ENCODE measurements around the gene WBP1L.
"Not testable (repeated sequence)": the region's sequence is repeated elsewhere in the genome, so short reads cannot be mapped to it uniquely, and the experiment has no call there.

WBP1L gene

DNA sequence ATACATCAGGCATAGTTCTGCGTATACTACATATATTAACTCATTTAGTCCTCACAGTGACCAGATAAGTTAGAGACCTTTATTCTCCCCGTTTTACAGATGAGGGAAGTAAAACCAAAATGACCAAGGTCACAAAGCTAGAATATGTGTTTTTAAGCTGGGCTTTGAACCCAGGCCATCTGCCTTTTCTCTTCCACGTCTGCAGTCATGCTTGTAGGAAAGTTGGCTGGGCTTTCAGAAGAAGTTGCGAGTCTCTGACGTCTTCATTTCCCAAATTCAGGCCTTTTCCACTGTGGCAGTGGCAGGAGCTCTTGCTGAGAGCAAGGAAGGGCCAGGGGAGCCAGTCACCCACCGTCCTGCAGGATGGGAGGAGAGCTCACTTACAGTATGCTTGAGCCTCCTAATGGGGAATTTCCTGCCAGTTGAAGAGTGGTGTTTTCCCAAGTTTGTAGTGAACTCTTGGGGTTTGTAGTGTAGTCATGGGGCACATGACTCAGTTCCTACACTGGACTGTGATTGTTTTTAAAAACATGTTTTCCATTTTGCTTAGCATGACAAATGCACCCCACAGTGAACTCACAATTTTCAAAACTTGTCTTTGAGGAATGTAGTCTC is 59.3 kb downstream of the WBP1L start:
- no peak for FAIRE-seq
- DNase-seq (ENCODE audit: insufficient read length, low spot score), result peak; percentile 56

DNA sequence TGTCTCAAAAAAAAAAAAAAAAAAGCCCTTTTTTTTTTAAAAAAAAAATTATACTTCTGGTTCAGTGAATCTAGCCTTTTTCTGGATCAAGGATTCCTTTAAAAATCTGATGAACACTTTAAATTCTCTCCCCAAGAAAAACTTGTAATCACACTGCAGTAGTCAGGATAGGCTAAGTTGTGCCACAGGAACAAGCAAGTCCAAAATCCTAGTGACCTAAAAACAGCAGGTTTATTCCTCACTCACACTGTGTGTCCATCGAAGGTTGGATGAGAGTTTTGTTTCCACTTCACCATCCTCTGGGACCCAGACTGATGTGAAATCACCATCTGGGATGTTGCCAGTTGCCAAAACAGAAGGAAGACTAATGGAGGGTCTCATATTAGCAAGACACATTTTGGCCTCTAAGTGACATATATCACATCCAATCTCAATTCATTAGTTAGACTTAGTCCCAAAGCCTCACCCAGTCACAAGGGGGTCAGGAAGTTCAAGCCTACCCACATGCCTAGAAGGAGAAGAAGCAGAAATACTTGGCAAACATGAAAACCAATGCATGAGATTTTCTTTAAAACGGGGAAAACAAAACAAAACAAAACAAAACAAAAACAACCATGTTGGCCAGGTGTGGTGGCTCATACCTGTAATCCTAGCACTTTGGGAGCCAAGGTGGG is 60.8 kb downstream of the WBP1L start:
- no peak for FAIRE-seq
- DNase-seq (ENCODE audit: insufficient read length, low spot score), result no peak

DNA sequence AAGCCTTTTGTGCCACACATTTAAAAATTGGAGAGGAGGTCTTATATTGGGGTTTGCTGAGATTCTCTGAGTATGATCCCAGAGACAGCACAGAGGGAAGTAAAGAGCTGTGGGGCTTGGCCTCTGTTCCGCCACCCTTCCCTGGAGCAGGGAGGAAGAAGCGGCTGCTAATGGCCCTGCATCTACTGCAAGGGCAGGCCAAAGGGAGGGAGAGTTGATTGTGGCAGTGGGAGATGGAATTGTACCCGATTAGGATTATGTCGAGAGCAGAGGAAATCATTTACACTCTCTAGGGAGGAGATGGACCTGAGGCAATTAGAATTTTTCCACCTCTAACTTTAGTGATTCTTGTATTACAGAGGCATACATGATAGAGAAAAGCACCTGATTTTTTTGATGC is 64.6 kb downstream of the WBP1L start:
- no peak for FAIRE-seq
- DNase-seq (ENCODE audit: insufficient read length, low spot score), result no peak

DNA sequence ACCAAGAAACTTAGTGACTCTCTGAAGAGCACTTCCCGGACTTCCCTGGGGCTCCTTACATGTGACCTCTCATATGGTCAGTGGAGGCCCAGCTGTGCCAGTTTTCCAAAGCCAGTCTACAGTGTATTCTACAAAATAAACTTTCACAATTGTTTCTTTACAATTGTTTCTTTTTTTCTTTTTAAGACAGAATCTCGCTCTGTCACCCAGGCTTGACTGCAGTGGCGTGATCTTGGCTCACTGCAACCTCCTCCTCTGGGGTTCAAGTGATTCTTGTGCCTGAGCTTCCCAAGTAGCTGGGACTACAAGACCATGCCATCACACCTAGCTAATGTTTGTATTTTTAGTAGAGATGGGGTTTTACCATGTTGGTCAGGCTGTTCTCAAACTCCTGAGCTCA is 67.6 kb downstream of the WBP1L start:
- no peak for DNase-seq (ENCODE audit: insufficient read length, low spot score)
- no peak for FAIRE-seq

DNA sequence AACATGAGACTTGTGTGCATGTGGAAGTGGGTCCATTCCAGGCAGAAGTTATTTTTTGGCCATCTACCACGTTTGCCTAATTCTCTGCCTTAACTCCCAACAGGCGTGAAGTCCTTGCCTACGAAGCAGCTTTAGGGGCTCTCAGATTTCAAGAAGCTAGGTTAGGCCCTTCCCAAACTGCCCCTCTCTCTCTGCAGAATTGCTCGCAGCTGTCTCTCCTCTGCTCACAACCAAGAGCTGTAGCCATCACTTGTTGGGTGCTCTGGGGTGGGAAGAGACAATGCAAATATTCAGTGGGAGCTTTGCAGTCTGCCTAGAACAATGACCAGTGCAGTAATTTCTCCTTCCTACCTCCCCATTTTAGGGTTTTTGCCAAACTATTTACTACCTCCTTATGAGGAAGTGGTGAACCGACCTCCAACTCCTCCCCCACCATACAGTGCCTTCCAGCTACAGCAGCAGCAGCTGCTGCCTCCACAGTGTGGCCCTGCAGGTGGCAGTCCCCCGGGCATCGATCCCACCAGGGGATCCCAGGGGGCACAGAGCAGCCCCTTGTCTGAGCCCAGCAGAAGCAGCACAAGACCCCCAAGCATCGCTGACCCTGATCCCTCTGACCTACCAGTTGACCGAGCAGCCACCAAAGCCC is 68.6 kb downstream of the WBP1L start:
- DNase-seq (ENCODE audit: insufficient read length, low spot score) (no peak), FAIRE-seq (no peak)

DNA sequence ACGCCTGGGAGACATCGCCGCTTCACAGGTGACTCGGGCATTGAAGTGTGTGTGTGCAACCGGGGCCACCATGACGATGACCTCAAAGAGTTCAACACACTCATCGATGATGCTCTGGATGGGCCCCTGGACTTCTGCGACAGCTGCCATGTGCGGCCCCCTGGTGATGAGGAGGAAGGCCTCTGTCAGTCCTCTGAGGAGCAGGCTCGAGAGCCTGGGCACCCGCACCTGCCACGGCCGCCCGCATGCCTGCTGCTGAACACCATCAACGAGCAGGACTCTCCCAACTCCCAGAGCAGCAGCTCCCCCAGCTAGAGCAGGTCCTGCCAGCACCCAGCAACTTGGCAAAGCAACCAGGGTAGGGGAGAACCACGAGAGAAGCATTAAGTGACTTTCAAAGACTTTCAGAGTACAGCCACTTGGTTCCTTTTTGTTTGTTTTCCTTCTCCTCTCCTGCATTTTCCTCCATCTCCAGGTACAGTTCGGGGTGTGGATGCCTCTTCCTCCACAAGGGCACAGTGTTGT is 69.3 kb downstream of the WBP1L start:
- FAIRE-seq (no peak), DNase-seq (ENCODE audit: insufficient read length, low spot score) (no peak)

DNA sequence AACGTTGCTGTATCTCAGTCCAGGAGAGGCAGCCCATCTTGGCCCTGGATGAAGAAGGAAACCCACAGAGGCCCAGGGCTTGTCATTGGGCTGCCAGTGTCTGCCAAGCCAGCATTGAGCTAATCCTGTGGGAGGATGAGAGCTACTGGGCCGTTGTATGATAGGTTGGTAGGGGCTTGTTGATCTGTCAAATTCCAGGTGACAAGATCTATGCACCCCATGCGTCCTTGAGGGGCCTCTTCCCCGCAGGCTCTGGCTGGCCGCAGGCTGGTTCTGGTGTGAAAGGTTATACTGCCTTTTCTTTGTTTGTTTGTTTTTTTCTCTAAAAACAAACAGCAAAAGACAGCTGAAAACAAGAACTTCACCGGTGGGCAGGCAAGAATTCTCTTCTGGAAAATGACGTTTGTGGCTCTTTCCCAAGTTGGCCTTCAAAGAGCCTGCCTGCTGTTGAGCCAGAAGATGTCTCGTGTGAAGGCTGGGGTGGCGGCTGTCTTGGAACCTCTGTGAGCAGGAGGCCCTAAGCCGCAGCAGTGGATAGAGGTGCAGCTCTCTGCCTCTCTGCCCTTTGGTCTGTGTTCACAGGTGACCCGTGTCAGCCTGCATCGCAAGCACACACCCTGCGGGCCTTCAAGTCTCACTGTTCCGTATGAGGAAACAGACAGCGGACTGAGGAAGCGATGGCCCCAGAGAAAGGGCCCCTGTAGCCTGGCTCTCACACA is 70.1 kb downstream of the WBP1L start:
- no peak for DNase-seq (ENCODE audit: insufficient read length, low spot score)
- FAIRE-seq, result no peak

DNA sequence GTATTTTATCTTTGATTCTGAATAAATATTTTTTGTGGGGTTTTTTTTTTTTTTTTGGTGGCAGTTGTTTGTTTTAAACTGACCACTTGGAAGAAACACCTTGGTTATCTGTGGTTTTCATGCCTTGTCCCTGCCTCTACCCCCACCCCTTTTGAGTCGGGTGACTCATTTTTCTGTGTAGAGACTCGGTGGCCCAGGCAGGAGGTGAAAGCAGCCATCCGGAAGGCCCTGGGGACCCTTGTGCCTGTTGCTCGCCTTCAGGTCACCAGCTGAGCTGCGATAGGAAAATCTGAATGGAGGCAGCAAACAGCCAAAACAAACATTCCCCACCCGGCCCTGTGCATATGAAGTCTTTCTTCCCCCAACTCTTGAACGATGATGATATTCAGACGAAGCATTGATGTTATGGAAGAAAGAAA is 70.7 kb downstream of the WBP1L start:
- DNase-seq (ENCODE audit: insufficient read length, low spot score), result no peak
- no peak for FAIRE-seq

DNA sequence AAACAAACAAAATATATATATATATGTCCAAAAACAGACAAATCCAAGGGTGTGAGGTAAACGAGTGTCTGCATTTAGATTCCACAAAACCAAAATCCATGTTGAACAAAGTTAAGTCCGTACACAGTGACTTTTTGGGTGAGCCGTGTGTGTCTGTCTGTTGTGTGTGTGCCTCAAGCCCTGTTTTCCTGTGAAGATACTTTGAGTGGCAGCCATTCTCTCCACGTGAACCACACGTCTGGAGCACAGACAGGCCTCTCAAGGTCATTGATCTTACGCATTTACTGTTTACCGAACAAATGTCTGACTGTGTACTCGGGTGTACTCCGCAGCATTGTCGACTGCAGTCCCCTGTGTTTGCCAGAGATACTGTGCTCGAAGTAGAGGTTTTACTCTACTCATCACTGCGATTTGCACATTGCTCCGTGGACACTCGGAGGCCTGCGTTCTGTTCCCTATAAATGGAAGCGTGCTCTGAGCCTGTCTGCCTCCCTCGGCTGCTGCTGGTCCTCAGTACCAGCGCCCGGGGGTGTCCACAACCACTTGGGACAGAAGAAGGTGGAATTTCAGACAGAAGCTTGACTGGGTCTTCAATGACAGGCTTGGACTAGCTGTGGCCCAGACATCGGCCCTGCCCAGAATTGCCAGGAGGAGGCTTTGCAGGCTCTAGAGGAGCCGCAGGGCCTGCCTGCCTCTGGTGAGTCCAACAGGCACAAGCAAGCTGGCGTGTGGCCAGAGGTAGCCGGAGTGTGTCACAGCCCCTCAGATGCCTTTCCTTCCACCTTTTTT is 71.3 kb downstream of the WBP1L start:
- FAIRE-seq, result no peak

DNA sequence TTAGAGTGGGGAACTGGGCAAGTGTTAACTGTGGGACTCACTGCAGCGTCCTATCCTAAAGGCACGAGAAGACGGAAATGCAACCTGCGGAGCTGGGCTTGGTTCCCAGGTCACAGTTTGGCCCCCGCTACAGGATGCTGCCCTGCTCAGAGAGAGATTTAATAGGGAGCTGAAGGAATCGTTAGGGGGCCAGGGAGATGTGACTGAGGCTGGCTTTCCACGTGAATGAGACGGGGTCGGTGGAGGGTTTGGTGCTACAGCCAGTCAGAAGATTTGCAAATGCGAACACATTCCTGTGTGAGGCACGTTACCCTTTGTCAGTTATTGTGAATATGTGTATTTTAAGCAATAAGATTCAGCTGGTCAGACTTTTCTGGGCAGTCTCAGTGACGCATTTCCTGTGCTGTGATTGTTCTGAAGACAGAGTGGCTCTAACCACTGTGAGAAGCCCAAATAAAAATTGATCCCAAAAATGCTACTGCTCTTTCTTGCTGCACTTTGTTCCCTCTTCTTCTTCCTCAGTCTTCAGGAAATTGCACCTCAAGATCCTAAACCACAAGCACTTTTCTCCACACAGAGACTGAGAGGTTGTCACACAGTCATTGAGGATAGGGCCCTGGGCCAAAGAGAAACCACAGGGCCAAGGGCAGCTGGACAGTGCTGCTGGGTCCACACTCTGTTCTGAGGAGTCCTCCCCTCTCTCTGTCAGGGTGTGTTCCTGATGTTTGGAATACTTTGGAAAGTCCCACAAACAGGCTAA is 72.2 kb downstream of the WBP1L start:
- DNase-seq (ENCODE audit: insufficient read length, low spot score) (no peak), FAIRE-seq (no peak)

More for the DNA sequence above, 71.3 kb downstream of the WBP1L start:
- DNase-seq (ENCODE audit: insufficient read length, low spot score), result no peak

DNA sequence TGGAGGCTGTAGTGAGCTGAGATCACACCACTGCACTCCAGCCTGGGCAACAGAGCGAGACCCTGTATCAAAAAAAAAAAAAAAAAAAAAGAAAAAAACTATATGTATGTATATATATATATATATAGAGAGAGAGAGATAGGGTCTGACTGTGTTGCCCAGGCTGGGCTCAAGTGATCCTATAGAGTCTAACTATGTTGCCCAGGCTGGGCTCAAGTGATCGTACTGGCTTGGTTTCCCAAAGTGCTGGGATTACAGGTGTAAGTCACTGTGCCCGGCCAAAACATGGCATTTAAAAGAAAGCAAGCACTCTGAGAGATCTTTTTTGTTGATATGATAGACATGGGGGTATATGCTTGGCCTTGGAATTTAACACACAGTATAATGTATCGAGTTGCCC is 73.4 kb downstream of the WBP1L start:
- no peak for FAIRE-seq
- no peak for DNase-seq (ENCODE audit: insufficient read length, low spot score)

DNA sequence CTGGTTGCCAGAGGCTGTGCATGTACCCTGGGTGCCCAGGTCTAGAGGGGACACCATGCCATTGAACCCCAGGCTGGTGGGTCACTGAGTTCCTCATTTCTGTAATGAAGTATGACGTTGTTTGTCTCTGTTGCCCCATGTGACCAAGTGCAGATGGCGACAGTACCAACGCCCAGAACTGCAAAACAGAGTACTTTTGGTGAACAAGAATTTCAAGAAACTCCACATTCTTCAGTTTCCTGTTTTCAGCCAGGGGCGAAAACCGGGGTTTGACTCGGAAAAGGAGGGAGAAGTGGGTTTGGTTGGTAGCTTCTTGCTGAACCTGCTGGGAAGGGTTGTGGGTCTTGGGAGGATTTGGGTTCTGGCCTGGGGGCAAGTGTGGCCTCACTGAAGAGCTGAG is 75.3 kb downstream of the WBP1L start:
- FAIRE-seq, result no peak
- DNase-seq (ENCODE audit: insufficient read length, low spot score), result no peak

DNA sequence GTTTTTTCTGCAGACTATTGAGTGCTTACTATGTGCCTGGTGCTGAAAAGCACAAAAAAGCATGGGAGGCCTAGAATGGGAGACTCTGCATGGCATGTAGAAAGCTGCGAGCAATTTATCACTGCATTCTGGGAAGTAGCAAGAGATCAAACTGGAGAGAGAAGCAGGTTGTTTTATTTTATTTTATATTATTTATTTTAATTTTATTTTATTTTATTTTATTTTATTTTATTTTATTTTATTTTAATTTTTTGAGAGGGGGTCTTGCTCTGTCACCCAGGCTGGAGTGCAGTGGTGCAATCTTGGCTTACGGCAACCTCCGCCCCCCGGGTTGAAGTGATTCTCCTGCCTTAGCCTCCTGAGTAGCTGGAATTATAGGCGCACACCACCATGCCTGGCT is 76.3 kb downstream of the WBP1L start:
- not testable (repeated sequence) for DNase-seq (ENCODE audit: insufficient read length, low spot score); FAIRE-seq

DNA sequence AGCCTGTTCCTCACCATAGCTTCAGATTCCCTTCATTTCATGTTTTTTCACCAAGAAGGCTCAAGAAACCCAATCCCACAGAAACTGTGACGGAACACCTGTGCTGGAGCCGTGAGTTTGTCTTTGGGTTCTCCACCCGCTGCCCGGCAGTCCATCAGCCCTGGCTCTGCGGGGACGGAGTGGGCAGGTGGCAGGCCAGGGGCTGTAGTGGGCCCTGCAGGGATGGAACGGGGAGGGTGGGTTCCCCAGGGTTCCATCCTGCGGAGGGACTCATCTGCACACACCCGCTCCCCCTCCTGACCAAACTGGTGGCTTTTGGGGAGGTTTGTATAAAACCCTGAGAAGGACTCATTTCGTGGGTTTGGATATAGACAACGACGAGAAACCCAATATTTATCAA is 78.5 kb downstream of the WBP1L start:
- FAIRE-seq, result no peak
- DNase-seq (ENCODE audit: insufficient read length, low spot score), result no peak

DNA sequence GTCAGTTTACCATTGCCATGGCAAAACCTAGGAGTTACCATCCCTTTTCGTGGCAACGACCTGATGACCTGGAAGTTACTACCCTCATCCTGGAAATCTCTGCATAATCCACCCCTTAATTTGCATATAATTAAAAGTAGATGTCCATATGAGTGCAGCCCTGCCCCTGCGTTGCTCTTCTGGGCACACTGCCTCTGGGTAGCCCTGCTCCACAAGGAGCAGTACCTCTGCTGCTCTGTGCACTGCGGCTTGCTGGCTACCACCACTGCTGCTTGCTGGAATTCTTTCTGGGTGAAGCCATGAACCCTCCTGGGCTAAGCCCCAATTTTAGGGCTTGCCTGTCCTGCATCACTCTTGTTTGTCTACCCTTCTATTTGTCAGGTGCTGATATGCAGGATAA is 80.9 kb downstream of the WBP1L start:
- FAIRE-seq (no peak), DNase-seq (ENCODE audit: insufficient read length, low spot score) (no peak)

DNA sequence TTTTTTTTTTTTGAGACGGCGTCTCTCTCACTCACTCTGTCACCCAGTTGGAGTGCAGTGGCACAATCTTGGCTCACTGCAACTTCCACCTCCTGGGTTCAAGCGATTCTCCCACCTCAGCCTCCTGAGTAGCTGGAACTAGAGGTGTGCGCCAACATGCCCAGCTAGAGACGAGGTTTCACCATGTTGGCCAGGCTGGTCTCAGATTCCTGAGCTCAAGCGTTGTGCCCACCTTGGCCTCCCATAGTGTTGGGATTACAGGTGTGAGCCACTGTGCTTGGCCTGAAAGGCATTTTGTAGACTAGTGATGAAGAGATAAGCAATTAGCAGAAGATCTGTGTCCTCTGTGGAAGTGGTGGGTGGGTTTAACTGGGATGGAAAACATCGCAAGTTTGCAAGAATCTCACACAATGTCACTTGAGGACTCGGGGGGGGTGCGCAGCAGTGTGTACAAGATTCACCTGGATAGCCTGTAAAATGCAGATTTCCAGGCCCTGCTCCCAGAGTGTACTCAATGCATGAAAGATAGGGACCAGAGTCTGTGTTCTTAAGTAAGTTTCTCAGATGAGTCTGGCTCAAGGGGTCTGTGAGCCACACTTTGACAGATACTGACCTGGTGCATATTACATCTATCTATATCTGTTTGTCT is 82.5 kb downstream of the WBP1L start:
- DNase-seq (ENCODE audit: insufficient read length, low spot score), result no peak
- no peak for FAIRE-seq

DNA sequence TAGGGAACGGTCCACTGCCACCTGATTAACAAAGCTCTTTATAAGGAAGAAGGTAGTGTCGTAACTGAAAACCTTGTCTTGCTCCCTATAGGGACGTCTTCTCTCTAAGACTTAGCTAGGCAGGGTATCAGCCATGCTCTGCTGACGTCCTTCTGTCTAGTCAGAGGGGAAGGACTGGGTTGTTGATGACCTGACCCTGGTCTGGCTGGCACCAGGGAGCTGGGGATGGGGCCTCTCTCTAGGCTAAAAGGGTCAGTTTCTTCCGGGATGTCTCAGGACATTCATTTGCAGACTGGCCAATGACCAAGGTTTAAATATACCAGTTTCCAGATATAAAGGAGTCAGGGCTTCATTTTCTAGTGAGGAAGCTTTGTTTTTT is 83.8 kb downstream of the WBP1L start:
- DNase-seq (ENCODE audit: insufficient read length, low spot score) (no peak), FAIRE-seq (no peak)

DNA sequence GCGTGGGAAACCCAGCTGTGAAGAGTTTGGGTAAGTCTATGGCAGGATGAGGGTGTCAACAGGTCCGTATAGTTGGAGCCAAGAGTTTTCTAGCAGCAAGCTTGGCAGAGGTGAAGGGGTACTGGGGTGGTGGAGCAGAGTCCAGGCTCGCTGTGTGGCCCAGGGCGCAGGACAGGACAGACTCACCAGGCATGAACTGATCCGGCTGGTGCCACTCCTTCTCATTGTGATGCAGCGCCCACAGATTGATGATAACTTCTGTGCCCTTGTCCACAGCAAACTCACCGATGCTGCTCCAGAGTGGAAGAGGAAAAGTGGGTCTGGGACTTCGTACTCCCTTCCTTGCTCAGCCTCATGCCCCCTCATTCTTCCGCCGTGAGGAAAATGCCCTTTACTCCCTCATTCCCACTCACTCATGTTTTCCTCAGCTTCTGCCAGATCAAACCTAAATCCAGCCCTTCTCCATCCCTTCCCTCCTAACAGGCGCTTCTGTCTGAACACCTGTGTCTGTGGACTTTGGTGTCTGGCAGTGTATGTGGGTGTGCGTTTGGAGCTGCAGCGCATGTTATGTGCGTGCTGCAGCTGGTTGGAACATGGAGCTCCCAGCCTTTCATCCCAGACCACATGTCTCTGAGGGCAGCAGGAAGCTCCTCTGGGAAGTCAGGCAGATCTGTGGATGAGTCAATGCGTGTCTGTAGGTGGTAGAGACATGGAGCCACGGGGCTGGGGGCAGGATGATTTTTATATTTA is 87.7 kb downstream of the WBP1L start:
- DNase-seq (ENCODE audit: insufficient read length, low spot score) (no peak), FAIRE-seq (no peak)

DNA sequence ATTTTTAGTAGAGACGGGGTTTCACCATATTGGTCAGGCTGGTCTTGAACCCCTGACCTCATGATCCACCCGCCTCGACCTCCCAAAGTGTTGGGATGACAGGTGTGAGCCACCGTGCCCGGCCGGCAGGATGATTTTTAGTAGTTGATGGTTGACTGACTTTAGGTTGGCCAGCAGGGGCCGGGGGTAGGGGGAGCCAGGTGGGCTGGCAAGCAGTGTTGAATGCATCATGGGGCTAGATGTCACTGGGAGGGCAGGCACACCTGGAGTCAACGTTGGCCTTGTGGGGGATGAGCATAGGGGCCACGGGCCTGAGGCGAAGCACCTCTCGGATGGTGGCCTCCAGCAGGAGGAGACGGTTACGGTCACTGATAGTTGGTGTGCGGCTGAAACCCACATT is 88.5 kb downstream of the WBP1L start:
- no peak for FAIRE-seq
- no peak for DNase-seq (ENCODE audit: insufficient read length, low spot score)

All from HTR-8/SVneo (cell line).